ENCODE results near the gene AQP12A.

Gene AQP12A

DNA sequence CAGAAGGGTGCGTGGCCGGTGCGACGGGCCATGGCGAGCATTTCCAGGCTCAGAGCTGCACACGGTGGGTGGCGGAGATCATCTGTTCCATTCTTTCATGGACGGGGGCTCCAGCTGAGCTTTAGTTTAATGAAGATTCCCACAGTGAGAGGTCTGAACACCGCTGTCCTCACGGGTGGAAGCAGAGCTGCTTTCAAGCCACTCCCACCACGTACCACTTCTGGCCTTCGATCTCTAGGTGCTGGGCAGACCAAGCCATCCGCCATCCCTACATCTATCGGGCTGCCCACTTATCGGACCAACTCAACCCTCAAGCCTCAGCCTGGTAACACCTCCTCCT is 47.9 kb upstream of the AQP12A start:
- no peak overlapping the region for H3K4me2 ChIP-seq (ENCODE audit: insufficient read depth, low read length)
- peaks cover 9% of the 10 kb centered on the region; the same call in 1 of the 2 replicates for H4K20me1 ChIP-seq (ENCODE audit: insufficient read depth, low read length)
- no peaks in the 10 kb centered on the region for H3K9me3 ChIP-seq (ENCODE audit: insufficient read depth, low read length, severe bottlenecking)
- no peak overlapping the region for H2AFZ ChIP-seq (ENCODE audit: low read depth, low read length)
- no peak overlapping the region for H3K4me3 ChIP-seq (ENCODE audit: low read depth in 1 of 2, low read length in 2 of 2)
- no peaks in the 10 kb centered on the region for H3K4me1 ChIP-seq (ENCODE audit: insufficient read depth, low read length)
- ATAC-seq (ENCODE audit: insufficient read depth, low read depth): no peak
- no peak overlapping the region for H3K27ac ChIP-seq (ENCODE audit: low read length)
- DNase-seq: no peak
- no peaks in the 10 kb centered on the region for H3K36me3 ChIP-seq (ENCODE audit: insufficient read depth, low read length)
- H3K9ac ChIP-seq (ENCODE audit: low read depth, low read length): no peak overlapping the region
- no peak for TF ChIP-seq EZH2 (IDR thresholded peaks at IDR 0.05; ENCODE audit: borderline replicate concordance, low read depth, low read length, severe bottlenecking)
- TF ChIP-seq, protein P1, sequence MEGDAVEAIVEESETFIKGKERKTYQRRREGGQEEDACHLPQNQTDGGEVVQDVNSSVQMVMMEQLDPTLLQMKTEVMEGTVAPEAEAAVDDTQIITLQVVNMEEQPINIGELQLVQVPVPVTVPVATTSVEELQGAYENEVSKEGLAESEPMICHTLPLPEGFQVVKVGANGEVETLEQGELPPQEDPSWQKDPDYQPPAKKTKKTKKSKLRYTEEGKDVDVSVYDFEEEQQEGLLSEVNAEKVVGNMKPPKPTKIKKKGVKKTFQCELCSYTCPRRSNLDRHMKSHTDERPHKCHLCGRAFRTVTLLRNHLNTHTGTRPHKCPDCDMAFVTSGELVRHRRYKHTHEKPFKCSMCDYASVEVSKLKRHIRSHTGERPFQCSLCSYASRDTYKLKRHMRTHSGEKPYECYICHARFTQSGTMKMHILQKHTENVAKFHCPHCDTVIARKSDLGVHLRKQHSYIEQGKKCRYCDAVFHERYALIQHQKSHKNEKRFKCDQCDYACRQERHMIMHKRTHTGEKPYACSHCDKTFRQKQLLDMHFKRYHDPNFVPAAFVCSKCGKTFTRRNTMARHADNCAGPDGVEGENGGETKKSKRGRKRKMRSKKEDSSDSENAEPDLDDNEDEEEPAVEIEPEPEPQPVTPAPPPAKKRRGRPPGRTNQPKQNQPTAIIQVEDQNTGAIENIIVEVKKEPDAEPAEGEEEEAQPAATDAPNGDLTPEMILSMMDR (IDR thresholded peaks at IDR 0.05; ENCODE audit: borderline replicate concordance, extremely low read depth, low read length, poor library complexity, severe bottlenecking): no peak
- H3K79me2 ChIP-seq (ENCODE audit: insufficient read depth, low read length): no peaks in the 10 kb centered on the region
- H3K27me3 ChIP-seq (ENCODE audit: insufficient read depth, low read length, poor library complexity): peaks cover 6% of the 10 kb centered on the region

DNA sequence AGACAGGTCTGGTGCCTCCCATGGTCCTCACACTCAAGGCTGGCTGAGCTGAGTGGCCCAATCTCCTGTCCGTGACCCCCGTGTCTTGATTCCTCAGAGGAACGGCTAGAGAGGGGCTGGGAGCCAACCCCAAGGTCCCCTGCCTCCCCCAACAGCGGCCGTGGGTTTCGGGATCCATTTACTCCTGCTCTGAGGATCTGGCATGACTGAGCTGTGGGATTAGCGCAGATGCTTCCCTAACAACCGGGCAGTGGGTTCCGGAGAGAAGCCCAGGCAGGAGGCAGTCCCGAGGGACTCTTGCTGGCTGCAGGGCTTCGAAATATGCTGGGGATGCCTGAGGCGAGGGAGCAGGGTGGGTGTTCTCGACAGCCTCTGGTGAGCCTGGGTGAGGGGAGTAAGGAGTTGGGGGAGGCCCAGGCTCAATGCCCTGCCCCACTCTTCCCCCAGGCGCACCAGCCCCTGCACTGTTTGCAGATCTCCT is 47.5 kb upstream of the AQP12A start:
- no peak overlapping the region for H3K4me3 ChIP-seq (ENCODE audit: low read depth in 1 of 2, low read length in 2 of 2)
- TF ChIP-seq, protein P1 (IDR thresholded peaks at IDR 0.05; ENCODE audit: borderline replicate concordance, extremely low read depth, low read length, poor library complexity, severe bottlenecking): no peak
- no peak for TF ChIP-seq EZH2 (IDR thresholded peaks at IDR 0.05; ENCODE audit: borderline replicate concordance, low read depth, low read length, severe bottlenecking)
- H4K20me1 ChIP-seq (ENCODE audit: insufficient read depth, low read length): peaks cover 9% of the 10 kb centered on the region; the same call in 1 of the 2 replicates
- H3K4me1 ChIP-seq (ENCODE audit: insufficient read depth, low read length): no peaks in the 10 kb centered on the region
- ATAC-seq (ENCODE audit: insufficient read depth, low read depth): no peak; the same call in 2 of the 3 replicates
- H3K27ac ChIP-seq (ENCODE audit: low read length): no peak overlapping the region
- H3K36me3 ChIP-seq (ENCODE audit: insufficient read depth, low read length): no peaks in the 10 kb centered on the region
- no peak overlapping the region for H3K4me2 ChIP-seq (ENCODE audit: insufficient read depth, low read length)
- no peak for DNase-seq
- no peak overlapping the region for H2AFZ ChIP-seq (ENCODE audit: low read depth, low read length)
- peaks cover 9% of the 10 kb centered on the region for H3K27me3 ChIP-seq (ENCODE audit: insufficient read depth, low read length, poor library complexity)
- no peak overlapping the region for H3K9ac ChIP-seq (ENCODE audit: low read depth, low read length)
- no peaks in the 10 kb centered on the region for H3K9me3 ChIP-seq (ENCODE audit: insufficient read depth, low read length, severe bottlenecking)
- no peaks in the 10 kb centered on the region for H3K79me2 ChIP-seq (ENCODE audit: insufficient read depth, low read length)

GRCh38 chr2:240644859-240645301 is 46.8 kb upstream of the AQP12A start:
- Histone ChIP-seq H3K27me3 (ENCODE audit: insufficient read depth, low read length, poor library complexity) (peaks cover 9% of the 10 kb centered on the region), H4K20me1 (ENCODE audit: insufficient read depth, low read length) (peaks cover 9% of the 10 kb centered on the region; the same call in 1 of the 2 replicates), H3K9me3 (ENCODE audit: insufficient read depth, low read length, severe bottlenecking) (no peaks in the 10 kb centered on the region), H3K4me2 (ENCODE audit: insufficient read depth, low read length) (no peak overlapping the region), H3K36me3 (ENCODE audit: insufficient read depth, low read length) (no peaks in the 10 kb centered on the region), H3K79me2 (ENCODE audit: insufficient read depth, low read length) (no peaks in the 10 kb centered on the region), H3K4me1 (ENCODE audit: insufficient read depth, low read length) (no peaks in the 10 kb centered on the region), H3K27ac (ENCODE audit: low read length) (no peak overlapping the region), H3K9ac (ENCODE audit: low read depth, low read length) (no peak overlapping the region), H3K4me3 (ENCODE audit: low read depth in 1 of 2, low read length in 2 of 2) (no peak overlapping the region), H2AFZ (ENCODE audit: low read depth, low read length) (no peak overlapping the region)
- ATAC-seq (ENCODE audit: insufficient read depth, low read depth) (no peak), DNase-seq (no peak)
- TF ChIP-seq, protein P1 (IDR thresholded peaks at IDR 0.05; ENCODE audit: borderline replicate concordance, extremely low read depth, low read length, poor library complexity, severe bottlenecking): no peak

GRCh38 chr2:240645346-240645745 is 46.3 kb upstream of the AQP12A start:
- H3K36me3 ChIP-seq (ENCODE audit: insufficient read depth, low read length): no peaks in the 10 kb centered on the region

More at GRCh38 chr2:240645346-240645745, 46.3 kb upstream of the AQP12A start:
- H3K27ac ChIP-seq (ENCODE audit: low read length): no peak overlapping the region
- H3K27me3 ChIP-seq (ENCODE audit: insufficient read depth, low read length, poor library complexity): peaks cover 13% of the 10 kb centered on the region
- H3K4me1 ChIP-seq (ENCODE audit: insufficient read depth, low read length): no peaks in the 10 kb centered on the region
- H2AFZ ChIP-seq (ENCODE audit: low read depth, low read length): no peak overlapping the region
- no peaks in the 10 kb centered on the region for H3K9me3 ChIP-seq (ENCODE audit: insufficient read depth, low read length, severe bottlenecking)
- ATAC-seq (ENCODE audit: insufficient read depth, low read depth) (no peak), DNase-seq (no peak)
- no peak for TF ChIP-seq EZH2 (IDR thresholded peaks at IDR 0.05; ENCODE audit: borderline replicate concordance, low read depth, low read length, severe bottlenecking)
- TF ChIP-seq, protein P1 (IDR thresholded peaks at IDR 0.05; ENCODE audit: borderline replicate concordance, extremely low read depth, low read length, poor library complexity, severe bottlenecking): no peak
- H3K9ac ChIP-seq (ENCODE audit: low read depth, low read length): no peak overlapping the region
- H3K4me3 ChIP-seq (ENCODE audit: low read depth in 1 of 2, low read length in 2 of 2): no peak overlapping the region
- no peaks in the 10 kb centered on the region for H3K79me2 ChIP-seq (ENCODE audit: insufficient read depth, low read length)
- no peak overlapping the region for H3K4me2 ChIP-seq (ENCODE audit: insufficient read depth, low read length)
- H4K20me1 ChIP-seq (ENCODE audit: insufficient read depth, low read length): peaks cover 9% of the 10 kb centered on the region; the same call in 1 of the 2 replicates
